HCT116 (cell line): ENCODE measurements around the gene KLF2. TPM values are rescaled to one million over a fixed set of nuclear protein-coding genes. Genes with fewer than 3 reads are reported as not detected.

ENCODE experiments used
- ATAC-seq: fragments of 200-7000 bp; cut with Tn5 transposase; 2 replicates; pipeline ENCODE4 v1.9.1; 2020; ENCODE audit warnings: mild to moderate bottlenecking, moderate library complexity
- BruUV-seq: library from RNA; stranded (reverse); fragments of 400-500 nt; replicated peaks from 2 replicates; lab custom pipeline; 2021; lab: Mats Ljungman, UMichigan
- CTCF ChIA-PET: fragments of 300-600 bp; sonication (Branson Sonifier 250); formaldehyde crosslinking; loops from one replicate; lab custom pipeline; 2021; ENCODE audit warnings: antibody characterized with exemption; lab: Charles Lee
- POLR2A ChIA-PET: fragments of 300-600, 350-600 bp; sonication (Branson Sonifier 250); formaldehyde crosslinking; loops from one replicate; lab custom pipeline; 2021; ENCODE audit warnings: antibody characterized with exemption; lab: Charles Lee
- RAD21 ChIA-PET, 2 experiments: fragments of 300-600 bp; sonication (Branson Sonifier 250); formaldehyde crosslinking; loops; one replicate each; lab custom pipeline; 2023; ENCODE audit warnings: low total read pairs in 2 of 2; ENCODE audit not compliant: uncharacterized antibody in 2 of 2, unreplicated experiment in 2 of 2, low non-redundant PET in 1 of 2; lab: Charles Lee
- DNase-seq: peaks from one replicate; pipeline ENCODE4 v3.0.0-alpha.2; 2010; ENCODE audit warnings: low read depth, low spot score
- H2AFZ ChIP-seq: fragments of 200-600 bp; shearing (Covaris generic), sonication (generic); 2 replicates; pipeline ENCODE4 v1.6.1; 2017; ENCODE audit warnings: low read depth, mixed run types, mixed read lengths, antibody characterized with exemption, low read length; ENCODE audit not compliant: poor library complexity, severe bottlenecking
- H3K27ac ChIP-seq: 2 replicates; pipeline ENCODE4 v1.5.1; 2012; ENCODE audit warnings: low read depth, low read length
- H3K27me3 ChIP-seq: fragments of 200-600 bp; sonication (generic); 2 replicates; pipeline ENCODE4 v1.6.1; 2016; ENCODE audit warnings: mixed run types, low read length, mixed read lengths; ENCODE audit not compliant: insufficient read depth
- H3K36me3 ChIP-seq, 2 experiments: fragments of 200-500 bp in 1 of 2; fragments of 200-600 bp in 1 of 2; sonication (Bioruptor generic) in 1 of 2; sonication (generic) in 1 of 2; 2 replicates each; pipeline versions ENCODE4 v1.5.1 to v1.6.1; 2014 to 2016; ENCODE audit warnings: low read length in 2 of 2, inconsistent platforms in 1 of 2, mixed read lengths in 1 of 2, mixed run types in 1 of 2; ENCODE audit not compliant: insufficient read depth in 2 of 2, control insufficient read depth in 1 of 2
- H3K4me1 ChIP-seq, 2 experiments: fragments of 200-600 bp in 1 of 2; sonication (generic) in 1 of 2; 2 replicates each; pipeline versions ENCODE4 v1.5.1 to v1.6.1; 2012 to 2017; ENCODE audit warnings: low read length in 2 of 2, inconsistent platforms in 1 of 2, mild to moderate bottlenecking in 1 of 2, mixed read lengths in 1 of 2, mixed run types in 1 of 2, moderate library complexity in 1 of 2; ENCODE audit not compliant: insufficient read depth in 2 of 2, control insufficient read depth in 1 of 2
- H3K4me2 ChIP-seq: fragments of 200-600 bp; sonication (generic); 2 replicates; pipeline ENCODE4 v1.6.1; 2017; ENCODE audit warnings: mixed run types, low read length, mixed read lengths
- H3K4me3 ChIP-seq, 2 experiments: fragments of 200-600 bp in 1 of 2; sonication (generic) in 1 of 2; replicated peaks in 1 of 2; 2 replicates each; pipeline ENCODE4 v1.5.1; 2011 to 2016; ENCODE audit warnings: low read length in 2 of 2, control low read depth in 1 of 2, low read depth in 1 of 2, mild to moderate bottlenecking in 1 of 2, mixed read lengths in 1 of 2, mixed run types in 1 of 2
- H3K79me2 ChIP-seq: fragments of 200-600 bp; sonication (generic); 2 replicates; pipeline ENCODE4 v1.6.1; 2017; ENCODE audit warnings: mild to moderate bottlenecking, mixed run types, low read length, moderate library complexity, mixed read lengths; ENCODE audit not compliant: insufficient read depth
- H3K9ac ChIP-seq: fragments of 200-600 bp; sonication (generic); 2 replicates; pipeline ENCODE4 v1.6.1; 2016; ENCODE audit warnings: low read length, mixed read lengths
- H3K9me2 ChIP-seq: fragments of 200-600 bp; sonication (generic), shearing (Covaris generic); 2 replicates; pipeline ENCODE4 v1.6.1; 2017; ENCODE audit warnings: mixed run types, mild to moderate bottlenecking, moderate library complexity; ENCODE audit not compliant: insufficient read depth
- H3K9me3 ChIP-seq, 2 experiments: fragments of 200-500 bp in 1 of 2; fragments of 200-600 bp in 1 of 2; sonication (Bioruptor generic) in 1 of 2; sonication (generic) in 1 of 2; 2 replicates each; pipeline ENCODE4 v1.6.1; 2014 to 2017; ENCODE audit warnings: low read length in 2 of 2, mixed read lengths in 2 of 2, inconsistent platforms in 1 of 2, low read depth in 1 of 2, mild to moderate bottlenecking in 1 of 2, mixed run types in 1 of 2, moderate library complexity in 1 of 2; ENCODE audit not compliant: control insufficient read depth in 1 of 2, insufficient read depth in 1 of 2
- H4K20me1 ChIP-seq: fragments of 200-600 bp; sonication (generic), shearing (Covaris generic); 2 replicates; pipeline ENCODE4 v1.6.1; 2017; ENCODE audit warnings: mixed run types, mild to moderate bottlenecking, moderate library complexity; ENCODE audit not compliant: insufficient read depth
- ATF3 ChIP-seq: IDR thresholded peaks from 2 replicates; pipeline ENCODE4 v1.6.1; 2012
- CEBPB ChIP-seq: IDR thresholded peaks from 2 replicates; pipeline ENCODE4 v1.6.1; 2012; ENCODE audit warnings: low read depth
- ELF1 ChIP-seq: IDR thresholded peaks from 2 replicates; pipeline ENCODE4 v1.6.1; 2012; ENCODE audit warnings: low read depth, borderline replicate concordance
- EZH2 ChIP-seq: fragments of 200-600 bp; sonication (generic); IDR thresholded peaks from 2 replicates; pipeline ENCODE4 v1.6.1; 2017; ENCODE audit warnings: antibody characterized with exemption, mixed run types
- FOSL1 ChIP-seq: IDR thresholded peaks from 2 replicates; pipeline ENCODE4 v1.6.1; 2012; ENCODE audit warnings: low read depth
- JUND ChIP-seq: IDR thresholded peaks from 2 replicates; pipeline ENCODE4 v1.6.1; 2012
- MAX ChIP-seq: IDR thresholded peaks from 2 replicates; pipeline ENCODE4 v1.6.1; 2012
- POLR2A ChIP-seq: IDR thresholded peaks from 2 replicates; pipeline ENCODE4 v1.7.0; 2011; ENCODE audit warnings: borderline replicate concordance; ENCODE audit not compliant: insufficient read depth, insufficient read length; ENCODE audit errors: extremely low read depth
- POLR2AphosphoS5 ChIP-seq: IDR thresholded peaks from 2 replicates; pipeline ENCODE4 v1.6.1; 2011; ENCODE audit warnings: mild to moderate bottlenecking, low read depth, low read length, moderate library complexity
- RAD21 ChIP-seq: IDR thresholded peaks from 2 replicates; pipeline ENCODE4 v1.6.1; 2012; ENCODE audit warnings: low read depth, mild to moderate bottlenecking
- SIN3A ChIP-seq: IDR thresholded peaks from 2 replicates; pipeline ENCODE4 v1.6.1; 2012; ENCODE audit warnings: low read depth
- SRF ChIP-seq: IDR thresholded peaks from 2 replicates; pipeline ENCODE4 v1.6.1; 2012; ENCODE audit warnings: low read depth
- TCF7L2 ChIP-seq: IDR thresholded peaks from 2 replicates; pipeline ENCODE4 v1.7.0; 2011; ENCODE audit warnings: borderline replicate concordance, inconsistent platforms; ENCODE audit not compliant: insufficient read depth, insufficient read length; ENCODE audit errors: extremely low read depth
- YY1 ChIP-seq: IDR thresholded peaks from 2 replicates; pipeline ENCODE4 v1.6.1; 2011; ENCODE audit warnings: low read length, low read depth, moderate library complexity, mild to moderate bottlenecking; ENCODE audit not compliant: insufficient replicate concordance; ENCODE audit errors: extremely low read depth
- ZFX ChIP-seq: fragments of 450-650 bp; IDR thresholded peaks from 2 replicates; pipeline ENCODE4 v1.6.1; 2017
- intact Hi-C: fragments of 100-400 bp; cut with micrococcal nuclease; formaldehyde crosslinking; loops from 2 replicates; pipeline ENCODE4 v1.10.0; 2022
- total RNA-seq: library from RNA; stranded (reverse); gene quantifications from one replicate; pipeline ENCODE4 v1.2.1, GENCODE V29; 2021; ENCODE audit not compliant: unreplicated experiment

Gene KLF2
- total RNA-seq, 1 experiment from 2014 or later: 39.4 TPM

DNA sequence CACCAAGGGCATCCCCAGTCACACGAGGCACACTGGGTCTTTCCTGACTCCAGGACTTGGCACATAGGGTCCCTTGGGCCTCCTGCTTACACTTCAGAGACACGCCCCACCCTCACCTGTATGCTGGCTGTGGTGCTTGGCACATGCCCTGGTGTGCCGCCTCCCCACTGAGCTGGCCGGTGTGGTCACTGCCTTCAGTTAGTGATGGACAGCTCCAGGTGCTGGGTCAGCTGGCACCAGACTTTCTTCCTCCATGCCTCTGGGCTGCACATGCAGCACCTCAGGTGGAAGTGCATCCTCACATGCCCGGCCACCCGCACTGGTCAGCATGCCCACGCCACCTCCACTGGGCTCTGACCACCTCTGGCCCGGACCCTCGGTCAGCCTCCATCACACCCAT is 52.9 kb downstream of the KLF2 start:
- Histone ChIP-seq H3K4me1 (no peaks in the 10 kb centered on the region), H3K9ac (no peak overlapping the region), H3K4me3 (no peak overlapping the region), H3K79me2 (no peaks in the 10 kb centered on the region), H3K9me3 (no peaks in the 10 kb centered on the region), H3K27ac (no peak overlapping the region), H3K36me3 (peaks cover 0 to 8% of the 10 kb centered on the region in 2 experiments; a peak in 2 of 4 replicates), H4K20me1 (no peaks in the 10 kb centered on the region), H3K27me3 (no peaks in the 10 kb centered on the region), H2AFZ (no peak overlapping the region), H3K4me2 (no peak overlapping the region), H3K9me2 (no peaks in the 10 kb centered on the region)
- ChIA-PET POLR2A (no interaction called here), RAD21 (no interaction called here), CTCF (interaction anchor here (1.2 to 1.6 kb wide), 2 partner anchors 9 to 47 kb away, joined by 5 to 7 read pairs; no protein-coding TSS in a partner anchor)
- DNase-seq: no peak
- TF ChIP-seq POLR2A (no peak), EZH2 (no peak), MAX (no peak), FOSL1 (no peak), TCF7L2 (no peak), POLR2AphosphoS5 (no peak), RAD21 (no peak), JUND (no peak), CEBPB (no peak), SIN3A (no peak), ELF1 (no peak), ZFX (no peak), SRF (no peak), YY1 (no peak), ATF3 (no peak)
- no peak for ATAC-seq
- no TSS peak for BruUV-seq
- intact Hi-C loops: no loop called here

Other genes starting within 250 kb of the KLF2 start
- 275 TPM for gene TPM4, start 248.3 kb upstream of the KLF2 start, total RNA-seq
- gene RAB8A, start 212.9 kb upstream of the KLF2 start, total RNA-seq: 116 TPM
- 21.4 TPM for gene HSH2D, start 181.1 kb upstream of the KLF2 start, total RNA-seq
- not detected for gene CIB3, start 151.3 kb upstream of the KLF2 start, total RNA-seq
- 61.3 TPM for gene FAM32A, start 139.4 kb upstream of the KLF2 start, total RNA-seq
- 50.0 TPM for gene AP1M1, start 126.9 kb upstream of the KLF2 start, total RNA-seq
- gene EPS15L1, start 147.1 kb downstream of the KLF2 start, total RNA-seq: 37.7 TPM
- not detected for gene CALR3, start 171.3 kb downstream of the KLF2 start, total RNA-seq
- 6.8 TPM for gene C19orf44, start 171.6 kb downstream of the KLF2 start, total RNA-seq
- gene CHERP, start 217.6 kb downstream of the KLF2 start, total RNA-seq: 65.8 TPM
- 49.1 TPM for gene SLC35E1, start 247.6 kb downstream of the KLF2 start, total RNA-seq